ENCODE measurements around the gene PCK2.

Gene PCK2

GRCh38 chr14:24139272-24139934 is 45.3 kb downstream of the PCK2 start:
- peak overlapping the region; percentile 86 for H3K4me3 ChIP-seq (ENCODE audit: low read depth, low read length)
- TF ChIP-seq MAX (IDR thresholded peaks at IDR 0.05; ENCODE audit: low read depth, low read length) (no peak), CTCF (IDR thresholded peaks at IDR 0.05; ENCODE audit: low read depth, low read length) (no peak), MYC (IDR thresholded peaks at IDR 0.05; ENCODE audit: low read depth, low read length) (no peak), POLR2A (IDR thresholded peaks at IDR 0.05; ENCODE audit: extremely low read depth, insufficient read length) (no peak)
- DNase-seq (ENCODE audit: low read depth), result no peak

GRCh38 chr14:24141097-24141880 is 47.2 kb downstream of the PCK2 start, which contains the start of gene EMC9:
Gene EMC9 (minus strand): TSS chr14:24141591. CDS start chr14:24141304, 287 bp downstream.
- TF ChIP-seq CTCF (IDR thresholded peaks at IDR 0.05; ENCODE audit: low read depth, low read length), result no peak
- peak; percentile 74 for TF ChIP-seq POLR2A (IDR thresholded peaks at IDR 0.05; ENCODE audit: extremely low read depth, insufficient read length)
- peak; percentile 96 for TF ChIP-seq MAX (IDR thresholded peaks at IDR 0.05; ENCODE audit: low read depth, low read length)
- peak; percentile 60; the same call in 1 of the 2 replicates for TF ChIP-seq MYC (IDR thresholded peaks at IDR 0.05; ENCODE audit: low read depth, low read length)

DNA sequence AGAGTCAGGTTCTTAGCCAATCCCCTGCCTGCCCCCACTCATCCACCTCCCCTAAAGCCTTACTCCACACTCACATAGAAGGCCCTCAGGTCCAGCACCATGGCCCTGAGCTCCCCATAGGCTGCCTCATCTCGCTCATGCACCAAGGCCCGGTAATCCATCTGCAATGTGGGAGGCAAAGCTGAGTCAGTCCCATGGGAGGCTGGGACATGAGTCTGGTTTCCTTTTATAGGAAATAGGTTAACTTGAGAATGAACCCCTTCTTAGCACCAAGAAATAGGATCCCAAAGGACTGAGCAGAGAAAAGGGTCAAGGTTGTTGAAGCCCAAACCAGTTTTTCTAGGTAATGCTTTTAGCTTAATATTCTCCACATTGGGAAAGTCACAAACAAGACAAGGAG is 49.4 kb downstream of the PCK2 start:
- peak; percentile 83 for DNase-seq (ENCODE audit: low read depth)
- no peak for TF ChIP-seq CTCF (IDR thresholded peaks at IDR 0.05; ENCODE audit: low read depth, low read length)
- TF ChIP-seq MAX (IDR thresholded peaks at IDR 0.05; ENCODE audit: low read depth, low read length), result no peak
- TF ChIP-seq POLR2A (IDR thresholded peaks at IDR 0.05; ENCODE audit: extremely low read depth, insufficient read length), result no peak
- no peak for TF ChIP-seq MYC (IDR thresholded peaks at IDR 0.05; ENCODE audit: low read depth, low read length)
- no peak overlapping the region for H3K4me3 ChIP-seq (ENCODE audit: low read depth, low read length)

More at GRCh38 chr14:24141097-24141880, 47.2 kb downstream of the PCK2 start, which contains the start of gene EMC9:
- peak; percentile 99 for DNase-seq (ENCODE audit: low read depth)
- peak within 1 kb of the TSS; percentile 86 for H3K4me3 ChIP-seq (ENCODE audit: low read depth, low read length)

DNA sequence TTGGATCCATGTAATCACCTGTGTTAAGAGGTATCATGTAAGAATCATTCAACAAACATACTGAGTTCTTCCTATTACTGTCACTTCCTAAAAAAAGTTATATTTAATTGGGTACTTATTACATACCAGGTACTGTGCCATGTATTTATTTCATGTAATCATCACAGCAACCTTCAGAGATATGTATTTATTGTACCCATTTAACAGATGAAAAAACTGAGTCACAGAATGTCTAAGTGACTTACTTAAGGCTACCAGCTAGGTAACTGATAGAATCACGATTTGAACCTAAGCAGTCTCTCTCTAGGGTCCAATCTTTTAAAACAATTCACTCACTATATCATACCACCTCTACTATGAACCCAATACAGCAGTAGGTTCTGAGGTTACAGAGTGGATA is 50.3 kb downstream of the PCK2 start:
- DNase-seq (ENCODE audit: low read depth), result no peak
- no peak overlapping the region for H3K4me3 ChIP-seq (ENCODE audit: low read depth, low read length)
- TF ChIP-seq MYC (IDR thresholded peaks at IDR 0.05; ENCODE audit: low read depth, low read length) (no peak), POLR2A (IDR thresholded peaks at IDR 0.05; ENCODE audit: extremely low read depth, insufficient read length) (no peak), CTCF (IDR thresholded peaks at IDR 0.05; ENCODE audit: low read depth, low read length) (no peak), MAX (IDR thresholded peaks at IDR 0.05; ENCODE audit: low read depth, low read length) (no peak)

DNA sequence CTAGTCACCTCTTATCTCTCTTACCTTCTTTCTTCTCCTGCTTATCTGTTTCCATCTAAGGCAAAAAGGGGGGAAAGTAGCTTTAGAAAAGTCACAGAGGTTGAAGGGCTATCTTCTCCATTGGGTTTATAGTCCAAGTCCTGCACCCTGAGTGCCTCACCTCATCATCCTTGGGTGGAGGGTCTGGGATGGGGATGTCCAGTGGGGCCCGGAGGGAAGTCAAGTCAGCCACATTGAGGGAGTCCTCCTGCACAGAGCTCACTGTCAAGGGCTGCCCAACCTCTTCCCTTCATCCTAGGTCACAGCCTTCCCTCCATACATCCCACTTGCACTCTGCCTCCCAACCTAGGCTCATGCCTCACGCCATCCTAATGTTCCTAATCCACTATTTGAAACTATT is 51.1 kb downstream of the PCK2 start:
- no peak for TF ChIP-seq MAX (IDR thresholded peaks at IDR 0.05; ENCODE audit: low read depth, low read length)
- TF ChIP-seq CTCF (IDR thresholded peaks at IDR 0.05; ENCODE audit: low read depth, low read length), result no peak
- TF ChIP-seq POLR2A (IDR thresholded peaks at IDR 0.05; ENCODE audit: extremely low read depth, insufficient read length), result no peak
- TF ChIP-seq MYC (IDR thresholded peaks at IDR 0.05; ENCODE audit: low read depth, low read length), result no peak
- DNase-seq (ENCODE audit: low read depth), result no peak
- H3K4me3 ChIP-seq (ENCODE audit: low read depth, low read length), result peak overlapping the region; percentile 99
